HG03457 (cell line): ENCODE results near the gene MED27.

Experiments used
- ATAC-seq: cut with Tn5 transposase; IDR thresholded peaks from one replicate; pipeline ENCODE4 v1.9.1; 2021; ENCODE audit warnings: moderate number of reproducible peaks; ENCODE audit not compliant: unreplicated experiment

Gene MED27

GRCh38 chr9:132000659-132001058, 79.0 kb downstream of the MED27 start:
- ATAC-seq, result no peak

GRCh38 chr9:131999692-132000551, 79.7 kb downstream of the MED27 start:
- no peak for ATAC-seq

GRCh38 chr9:131997779-131998178, 81.9 kb downstream of the MED27 start:
- ATAC-seq, result no peak

GRCh38 chr9:131997076-131997475, 82.6 kb downstream of the MED27 start:
- no peak for ATAC-seq

- ATAC-seq, result no peak
These were observed 84.3 kb downstream of the MED27 start for GRCh38 chr9:131995382-131995781.

GRCh38 chr9:131994364-131995125, 85.1 kb downstream of the MED27 start:
- no peak for ATAC-seq

GRCh38 chr9:131992906-131993657, 86.6 kb downstream of the MED27 start:
- ATAC-seq, result no peak

- ATAC-seq, result no peak
These were observed 92.4 kb downstream of the MED27 start for GRCh38 chr9:131987232-131987631.

GRCh38 chr9:131986576-131986975, 93.1 kb downstream of the MED27 start:
- ATAC-seq, result no peak

- ATAC-seq, result no peak
These were observed 93.6 kb downstream of the MED27 start for GRCh38 chr9:131986089-131986488.

- ATAC-seq, result no peak
These were observed 95.1 kb downstream of the MED27 start for GRCh38 chr9:131984564-131984963.

- ATAC-seq, result peak; percentile 57
These were observed 96.9 kb downstream of the MED27 start for GRCh38 chr9:131982671-131983239.

- ATAC-seq, result no peak
These were observed 97.6 kb downstream of the MED27 start for GRCh38 chr9:131982102-131982501.

GRCh38 chr9:131981116-131981776, 98.4 kb downstream of the MED27 start:
- no peak for ATAC-seq

GRCh38 chr9:131980267-131981016, 99.2 kb downstream of the MED27 start:
- ATAC-seq, result no peak

- no peak for ATAC-seq
These were observed 102.4 kb downstream of the MED27 start for GRCh38 chr9:131977109-131977838.

GRCh38 chr9:131976157-131977108, 103.2 kb downstream of the MED27 start:
- ATAC-seq, result no peak

GRCh38 chr9:131972889-131973288, 106.8 kb downstream of the MED27 start:
- ATAC-seq, result no peak
